NCI-H526 (cell line): ENCODE data around the gene SCP2.
A peak's percentile ranks its signal among the peaks of the same experiment; 100 is the strongest.
"Not testable (repeated sequence)": the region's sequence is repeated elsewhere in the genome, so short reads cannot be mapped to it uniquely, and the experiment has no call there.

Source experiments
- DNase-seq, 2 experiments: peaks; one replicate each; lab custom pipeline; 2025; lab: John Stamatoyannopoulos, UW

Gene SCP2

DNA sequence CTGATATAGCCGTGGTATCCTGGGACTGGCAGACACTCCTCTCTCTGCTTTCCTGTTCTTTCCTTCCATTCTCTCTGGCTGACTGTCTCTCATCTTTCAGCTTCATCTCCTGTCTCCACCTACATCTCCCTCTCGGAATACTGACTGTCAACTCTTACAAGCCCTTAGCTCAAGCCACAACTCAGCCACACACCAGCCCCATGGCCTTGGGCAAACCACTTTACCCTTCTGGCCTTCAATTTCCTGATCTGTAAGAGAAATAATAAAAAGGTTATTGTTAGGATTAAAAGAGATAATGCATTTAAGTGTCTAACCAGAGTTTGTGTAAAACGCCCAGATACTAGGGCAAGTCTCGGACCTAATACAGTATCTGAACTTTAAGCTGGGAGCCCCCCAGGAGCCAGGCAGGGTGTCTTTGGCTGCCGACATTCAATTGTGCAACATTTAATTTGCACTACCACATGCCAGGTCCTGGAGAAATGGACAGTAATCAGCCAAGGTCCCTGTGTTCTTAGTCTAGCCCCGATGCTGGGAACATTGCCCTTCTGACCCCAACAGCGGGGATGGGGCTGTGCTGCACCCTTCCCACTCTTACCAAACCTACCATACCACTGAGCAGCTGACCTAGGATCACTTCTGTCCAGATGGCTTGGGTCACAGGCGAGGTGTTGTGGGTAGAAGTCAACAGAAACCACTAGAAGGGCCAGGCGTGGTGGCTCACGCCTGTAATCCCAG is 10.7 kb upstream of the SCP2 start:
- DNase-seq = no peak

DNA sequence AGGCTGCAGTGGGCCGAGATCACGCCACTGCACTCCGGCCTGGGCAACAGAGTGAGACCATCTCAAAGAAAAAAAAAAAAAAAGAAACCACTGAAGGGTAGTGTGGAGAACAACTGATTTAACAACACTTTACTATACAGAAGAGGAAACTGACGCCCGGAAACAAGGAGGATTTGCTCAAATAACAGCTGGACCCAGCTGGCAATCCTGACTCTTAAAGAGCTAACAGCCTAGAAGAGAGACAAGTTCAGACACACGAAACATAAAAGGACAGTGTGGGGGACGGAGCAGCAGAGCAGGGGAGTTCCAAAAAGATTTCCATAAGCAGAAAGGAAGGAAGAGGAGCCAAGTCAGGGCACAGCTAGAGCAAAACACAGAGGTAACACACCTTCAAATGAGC is 9.9 kb upstream of the SCP2 start:
- DNase-seq = no peak

DNA sequence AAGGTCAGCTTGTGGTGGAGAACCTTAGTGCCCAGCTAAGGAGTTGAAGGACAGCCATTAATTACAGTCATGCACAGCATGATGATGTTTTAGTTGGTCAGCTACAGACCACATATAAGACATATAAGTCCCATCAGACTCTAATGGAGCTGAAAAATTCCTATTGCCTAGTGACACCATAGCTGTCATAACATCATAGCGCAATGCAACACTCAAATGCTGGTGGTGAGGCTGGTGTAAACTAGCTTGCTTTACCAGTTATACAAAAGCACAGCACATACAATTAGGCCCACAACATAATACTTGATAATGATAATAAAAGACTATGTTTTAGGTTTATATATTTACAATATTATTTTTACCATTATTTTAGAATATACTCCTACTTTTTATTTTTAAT is 9.5 kb upstream of the SCP2 start:
- no peak for DNase-seq

DNA sequence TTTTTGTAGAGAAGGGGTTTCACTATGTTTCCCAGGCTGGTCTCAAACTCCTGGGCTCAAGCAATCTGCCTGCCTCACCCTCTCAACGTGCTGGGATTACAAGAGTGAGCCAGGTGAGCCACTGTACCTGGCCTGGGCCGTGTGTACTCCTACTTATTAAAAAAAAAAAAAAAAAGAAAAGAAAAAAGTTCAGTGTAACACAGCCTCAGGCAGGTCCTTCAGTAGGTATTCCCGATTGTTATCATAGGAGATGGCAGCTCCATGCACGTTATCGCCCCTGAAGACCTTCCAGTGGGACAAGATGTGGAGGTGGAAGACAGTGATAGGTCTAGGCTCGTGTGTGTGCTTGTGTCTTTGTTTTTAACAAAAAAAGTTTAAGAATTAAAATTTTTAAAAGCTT is 8.9 kb upstream of the SCP2 start:
- DNase-seq = no peak

DNA sequence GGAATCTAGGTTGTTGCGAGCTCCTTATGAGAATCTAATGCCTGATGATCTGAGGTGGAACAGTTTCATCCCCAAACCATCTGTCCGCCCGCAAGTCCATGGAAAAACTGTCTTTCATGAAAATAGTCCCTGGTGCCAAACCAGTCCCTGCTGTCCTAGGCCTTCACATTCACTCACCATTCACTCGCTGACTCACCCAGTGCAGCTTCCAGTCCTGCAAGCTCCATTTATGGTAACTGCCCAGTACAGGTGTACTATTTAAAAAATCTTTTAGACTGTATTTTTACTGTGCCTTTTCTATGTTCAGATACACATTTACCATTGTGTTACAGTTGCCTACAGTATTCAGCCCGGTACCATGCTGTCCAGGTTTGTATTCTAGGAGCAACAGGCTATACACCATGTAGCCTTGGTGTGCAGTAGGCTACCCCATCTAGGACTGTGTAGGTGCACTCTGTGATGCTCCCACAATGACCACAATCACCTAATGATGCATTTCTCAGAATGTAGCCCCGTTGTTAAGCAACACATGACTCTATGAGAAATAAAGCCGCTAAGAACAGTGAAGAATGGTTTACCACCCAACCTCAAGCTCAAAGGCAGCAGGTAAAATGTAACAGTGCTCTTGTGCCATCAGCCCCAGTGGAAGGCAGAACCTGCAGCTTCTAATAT is 7.9 kb upstream of the SCP2 start:
- no peak for DNase-seq

DNA sequence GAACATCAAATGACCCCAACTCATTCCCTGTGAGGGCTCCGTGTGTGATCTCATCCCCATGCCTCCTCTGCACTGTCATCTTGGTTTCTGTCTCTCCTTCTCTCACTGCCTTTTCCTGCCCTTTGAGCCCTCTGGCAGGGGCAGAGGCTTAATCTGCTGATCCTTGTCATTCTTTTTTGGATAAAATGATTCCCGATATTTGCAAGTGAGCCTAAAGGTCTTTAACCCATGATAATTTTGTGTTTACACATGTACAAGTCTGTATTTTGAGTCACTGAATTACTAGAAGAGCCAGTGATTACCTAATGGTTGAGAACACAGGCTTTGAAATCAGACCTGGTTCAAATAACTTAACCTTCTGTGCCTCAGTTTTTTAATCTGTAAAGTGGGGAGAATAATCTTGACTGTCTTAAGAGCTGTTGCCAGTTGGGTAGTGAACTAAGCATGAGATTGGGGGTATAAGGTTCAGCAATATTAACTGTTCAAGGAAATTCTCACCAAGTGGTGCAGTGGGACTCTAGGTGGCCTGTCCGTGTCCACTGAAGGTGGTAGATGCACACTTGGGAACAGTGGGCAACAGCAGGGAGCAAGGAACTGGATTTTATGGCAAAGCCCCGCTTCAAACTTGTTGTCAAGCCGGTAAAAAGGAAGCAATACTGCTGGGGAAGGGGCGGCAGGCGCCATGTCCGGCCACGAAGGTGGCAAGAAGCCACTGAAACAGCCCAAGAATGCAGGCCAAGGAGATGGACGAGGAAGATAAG is 7.2 kb upstream of the SCP2 start:
- no peak for DNase-seq

DNA sequence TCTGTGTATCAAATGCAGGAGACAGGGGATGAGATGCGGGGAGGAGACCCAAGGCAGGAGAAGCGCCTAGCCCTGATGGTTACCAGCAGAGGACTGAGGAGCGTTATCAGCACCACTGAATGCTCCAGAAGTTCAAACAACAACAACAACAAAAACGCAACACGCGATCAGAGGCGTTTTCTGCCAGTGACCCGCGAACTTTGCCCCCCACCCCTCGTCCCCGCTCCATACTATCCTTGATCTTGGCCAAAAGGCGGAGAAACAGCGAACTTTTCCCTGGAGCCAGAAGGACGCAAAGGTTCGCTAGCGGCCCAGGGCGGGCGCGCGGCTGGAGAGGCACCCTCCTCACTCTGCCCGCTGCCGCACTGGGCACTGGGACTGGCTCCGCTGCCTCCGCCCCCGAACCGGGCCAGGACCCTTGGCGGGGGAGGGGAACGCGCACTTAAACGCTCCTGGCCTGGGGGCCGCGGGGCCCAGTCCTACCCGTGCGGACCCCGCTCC is 6.2 kb upstream of the SCP2 start:
- DNase-seq = peak in 1 of 2 experiments; percentile 10

DNA sequence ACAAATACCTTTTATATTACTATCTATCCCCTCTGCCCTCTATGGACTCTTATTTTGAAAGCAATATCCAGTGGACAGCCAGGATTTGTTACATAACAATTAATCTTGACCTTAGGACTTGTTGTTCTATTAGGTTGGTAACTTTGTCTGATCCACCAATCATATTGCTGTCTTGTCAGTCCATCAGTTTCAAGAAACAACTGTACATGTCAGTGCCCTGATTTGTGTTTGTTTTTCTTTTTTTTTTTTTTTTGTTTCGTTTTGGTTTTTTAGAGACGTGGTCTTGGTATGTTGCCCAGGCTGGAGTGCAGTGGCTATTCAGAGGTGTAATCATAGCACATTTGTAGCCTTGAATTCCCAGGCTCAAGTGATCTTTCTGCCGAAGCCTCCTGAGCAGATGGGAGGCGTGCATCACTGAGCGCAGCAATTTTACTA is 1.5 kb upstream of the SCP2 start:
- DNase-seq = no peak

DNA sequence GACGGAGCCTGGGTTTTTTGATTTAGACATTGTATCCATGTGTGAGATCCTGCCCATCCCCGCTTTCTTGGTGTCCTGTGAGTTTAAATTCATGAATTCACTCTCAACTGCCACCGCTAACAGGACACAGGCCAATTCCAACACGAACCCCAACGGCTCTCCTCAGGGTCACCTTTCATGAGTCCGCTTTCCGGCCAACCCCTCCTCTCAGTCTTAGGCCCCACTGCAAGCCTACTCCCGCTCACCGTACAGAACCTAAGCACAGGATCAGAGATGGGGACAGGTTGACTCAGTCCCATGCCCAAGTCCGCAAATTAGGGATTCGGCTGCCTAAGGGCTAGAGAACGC is 238 bp upstream of the SCP2 start:
- DNase-seq = no peak

DNA sequence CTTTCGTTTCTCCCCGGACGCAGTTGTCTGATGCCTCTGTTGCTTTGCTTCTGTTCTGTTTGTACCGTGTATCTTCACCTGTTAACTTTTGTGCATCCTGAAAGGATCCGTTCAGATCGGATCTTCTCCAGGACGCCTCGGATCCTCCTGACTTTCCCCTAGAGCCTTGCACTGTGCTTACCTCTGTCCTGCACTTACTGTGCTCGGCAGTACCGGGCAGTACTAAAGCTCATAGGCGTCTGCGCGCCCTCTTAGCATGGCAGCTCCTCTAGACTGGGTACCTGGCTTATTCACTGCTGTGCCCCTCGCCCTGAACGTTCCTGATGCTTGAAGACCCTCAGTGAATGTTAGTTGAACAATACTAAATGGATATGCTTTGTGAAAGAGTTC is 934 bp downstream of the SCP2 start:
- DNase-seq = peak; percentile 18 to 75

DNA sequence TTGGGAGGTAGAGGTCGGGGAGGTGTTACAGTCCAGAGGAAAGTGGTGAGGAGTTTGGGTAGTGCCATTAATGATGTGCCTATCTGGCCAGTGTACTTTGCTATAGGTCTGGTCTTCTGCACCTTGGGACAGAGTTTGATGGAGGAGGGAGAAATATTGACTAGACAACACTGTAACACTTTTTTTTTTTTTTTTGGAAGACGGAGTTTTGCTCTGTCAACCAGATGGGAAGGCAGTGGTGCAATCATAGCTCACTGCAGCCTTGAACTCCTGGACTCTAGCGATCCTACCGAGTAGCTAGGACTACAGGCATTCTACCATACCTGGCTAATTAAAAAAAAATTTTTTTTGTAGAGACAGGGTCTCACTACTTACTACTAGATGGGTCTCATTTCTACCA is 1.9 kb downstream of the SCP2 start:
- DNase-seq = no peak

DNA sequence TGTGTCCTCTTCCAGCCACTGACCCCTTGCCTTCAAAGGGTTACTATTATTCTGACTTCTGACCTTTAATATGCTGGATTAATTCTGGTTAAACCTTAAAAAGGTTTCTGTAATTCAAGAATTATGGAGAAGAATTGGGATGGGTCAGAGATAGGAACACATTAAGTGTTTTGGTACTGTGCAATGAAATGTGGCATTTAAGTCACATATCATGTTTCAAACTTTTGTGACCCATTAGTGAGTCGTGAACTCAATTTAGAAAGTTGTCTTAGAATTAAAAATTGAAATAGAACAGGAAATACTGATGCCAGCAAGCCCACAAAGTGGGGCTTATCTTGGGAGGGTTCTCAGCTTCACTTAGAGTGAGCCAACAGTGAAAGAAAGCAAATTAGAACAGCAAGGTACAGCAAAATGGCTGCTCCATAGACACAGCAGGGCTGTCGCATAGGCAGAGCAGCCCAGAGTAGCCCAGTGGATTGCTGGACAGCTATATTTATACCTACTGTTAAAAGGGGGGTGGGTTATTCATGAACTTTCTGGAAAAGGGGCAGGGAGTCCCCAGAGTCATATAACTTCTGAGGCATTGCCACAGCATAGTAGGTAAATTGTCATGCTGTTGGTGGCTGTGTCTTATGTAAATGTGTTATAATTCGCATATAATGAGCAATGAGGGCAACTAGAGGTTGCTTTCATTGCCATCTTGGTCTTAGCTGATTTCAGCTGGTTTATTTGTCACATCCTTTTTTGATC is 10.5 kb downstream of the SCP2 start:
- DNase-seq = no peak

DNA sequence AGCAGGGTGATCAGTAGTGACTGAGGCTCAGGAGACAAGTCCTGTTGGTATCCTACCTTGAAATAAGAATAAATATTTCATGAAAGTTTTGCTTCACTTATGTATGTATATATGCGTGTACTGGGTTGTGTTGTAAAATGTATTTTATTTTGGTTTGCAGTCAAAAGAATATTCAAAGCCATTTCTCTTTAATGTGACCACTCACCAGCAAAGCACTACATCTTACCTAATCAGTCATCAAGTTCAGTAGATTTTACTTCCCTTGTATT is 11.0 kb downstream of the SCP2 start:
- DNase-seq = no peak

DNA sequence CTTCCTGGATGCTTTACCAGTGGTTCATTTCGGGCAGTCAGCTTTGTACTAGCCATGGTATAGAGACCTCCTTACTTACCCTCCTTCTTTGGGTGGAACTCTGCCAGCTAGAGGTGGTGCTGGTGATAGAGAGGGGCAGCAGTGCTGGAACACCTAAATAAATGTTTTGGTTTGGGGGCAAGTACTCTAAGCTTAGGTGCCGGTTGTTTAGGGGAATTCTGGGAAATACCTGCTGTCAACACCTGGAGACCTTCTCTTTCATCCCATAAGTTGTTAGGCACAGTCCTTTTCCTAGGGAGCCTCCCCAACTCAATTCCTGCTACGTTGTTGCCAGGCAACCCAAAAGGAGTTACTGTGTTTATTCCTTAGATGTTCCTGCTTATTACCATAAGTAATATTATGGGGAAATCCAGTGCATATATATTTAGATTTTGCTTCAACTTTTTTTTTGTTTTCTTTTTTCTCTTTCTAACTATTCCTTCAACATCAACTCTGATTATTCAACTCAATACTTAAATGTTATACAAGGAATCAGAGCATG is 16.9 kb downstream of the SCP2 start:
- DNase-seq = no peak

DNA sequence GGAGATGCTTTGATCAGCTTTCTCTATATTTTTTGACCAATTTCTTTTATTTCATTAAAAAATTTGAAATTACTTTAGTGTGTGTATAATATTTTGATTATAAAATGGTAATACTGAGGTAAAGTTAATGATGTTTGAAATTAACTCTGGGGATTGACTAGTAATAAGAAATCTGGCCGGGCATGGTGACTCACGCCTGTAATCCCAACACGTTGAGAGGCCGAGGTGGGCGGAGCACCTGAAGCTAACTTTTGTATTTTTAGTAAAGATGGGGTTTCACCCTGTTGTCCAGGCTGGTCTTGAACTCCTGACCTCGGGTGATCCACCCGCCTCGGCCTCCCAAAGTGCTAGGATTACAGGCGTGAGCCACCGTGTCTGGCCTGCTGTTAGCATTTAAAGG is 17.5 kb downstream of the SCP2 start:
- DNase-seq = no peak

DNA sequence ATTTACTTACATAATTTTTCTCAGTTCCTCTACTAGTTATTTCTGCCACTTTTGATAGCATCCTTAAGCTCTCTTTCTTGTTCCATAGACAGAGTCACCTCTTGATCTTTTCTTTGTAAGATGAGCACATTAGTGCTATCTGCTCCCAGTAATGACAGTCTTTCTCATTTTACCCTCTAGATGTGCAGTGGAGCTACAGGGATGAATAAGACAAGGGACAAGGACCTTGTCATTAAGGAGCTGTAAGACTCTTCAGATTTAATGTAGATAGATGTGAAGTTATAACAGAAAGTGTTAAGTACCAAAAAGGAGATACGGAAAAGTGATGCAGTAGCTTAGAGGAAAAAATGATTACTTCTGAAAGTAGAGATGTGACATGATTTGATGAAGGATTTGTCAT is 20.4 kb downstream of the SCP2 start:
- DNase-seq = no peak

DNA sequence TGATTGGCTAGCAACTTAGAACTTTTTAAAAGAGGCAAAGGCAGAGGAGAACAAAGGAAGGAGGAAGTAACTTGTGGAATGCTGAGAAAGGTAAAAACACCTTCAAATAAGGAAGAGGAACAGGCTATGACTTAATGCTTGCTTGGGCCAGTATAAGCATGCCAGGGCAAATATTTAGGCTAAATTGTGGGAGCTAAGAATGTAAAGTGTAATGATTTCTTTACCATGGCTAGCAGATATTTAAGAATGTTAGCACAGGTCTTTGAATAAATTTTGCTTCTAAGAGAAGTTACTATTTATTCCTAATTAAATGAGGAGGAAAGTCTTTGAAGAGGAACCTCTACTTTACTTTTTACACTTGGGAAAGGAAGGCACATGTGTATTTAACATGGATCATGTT is 22.5 kb downstream of the SCP2 start:
- DNase-seq = not testable (repeated sequence)

DNA sequence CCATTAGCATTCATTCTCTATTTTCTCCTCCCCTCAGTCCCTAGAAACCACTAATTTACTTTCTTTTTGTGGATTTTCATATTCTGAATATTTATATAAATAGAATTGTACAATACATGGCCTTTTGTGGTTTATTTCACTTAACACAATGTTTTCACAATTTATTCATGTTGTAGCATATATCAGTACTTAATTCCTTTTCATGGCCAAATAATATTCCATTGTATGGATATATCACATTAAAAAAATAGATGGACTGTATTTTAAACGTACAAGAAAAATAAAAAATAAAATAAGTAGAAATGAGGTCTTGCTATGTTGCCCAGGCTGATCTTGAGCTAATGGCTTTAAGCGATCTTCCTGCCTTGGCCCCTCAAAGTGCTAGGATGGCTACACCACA is 25.0 kb downstream of the SCP2 start:
- no peak for DNase-seq

DNA sequence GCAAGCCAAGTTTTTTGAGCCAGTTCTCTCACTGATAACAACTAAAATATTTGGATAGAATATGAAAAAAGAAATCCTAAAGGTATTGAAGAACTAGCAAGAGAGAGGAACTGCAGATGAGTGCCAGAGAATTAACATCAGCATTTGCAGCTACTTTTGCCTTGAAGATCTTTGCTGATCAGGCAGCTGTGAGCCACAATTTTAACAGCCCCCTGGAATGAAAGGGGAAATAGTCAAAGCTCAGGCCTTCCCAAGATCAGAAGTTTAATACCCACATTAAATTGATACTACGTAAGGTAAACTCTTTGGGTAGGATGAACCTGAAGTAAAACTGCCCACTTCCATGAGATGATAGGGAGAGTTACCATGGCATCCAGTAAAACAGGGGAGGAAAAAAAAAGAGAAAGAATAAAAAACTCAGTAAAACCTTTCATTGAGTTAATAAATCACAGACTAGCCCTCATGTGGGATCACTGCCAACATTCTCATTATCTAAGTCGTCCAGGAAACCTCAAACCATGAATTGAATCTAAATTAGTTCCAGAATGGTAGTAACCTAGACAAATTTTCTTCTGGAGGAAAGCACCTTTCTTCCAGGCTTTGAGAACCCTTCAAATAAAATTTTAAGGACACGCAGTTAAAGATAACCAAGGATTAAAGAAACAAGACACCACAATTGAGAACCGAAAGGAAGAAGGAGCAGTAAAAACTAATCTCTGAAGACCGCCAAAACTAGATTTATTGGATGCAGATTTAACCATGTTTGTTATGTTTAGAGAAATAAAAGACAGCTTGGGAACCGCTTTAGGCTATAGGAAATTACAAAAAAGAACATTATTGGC is 28.3 kb downstream of the SCP2 start:
- DNase-seq = no peak

DNA sequence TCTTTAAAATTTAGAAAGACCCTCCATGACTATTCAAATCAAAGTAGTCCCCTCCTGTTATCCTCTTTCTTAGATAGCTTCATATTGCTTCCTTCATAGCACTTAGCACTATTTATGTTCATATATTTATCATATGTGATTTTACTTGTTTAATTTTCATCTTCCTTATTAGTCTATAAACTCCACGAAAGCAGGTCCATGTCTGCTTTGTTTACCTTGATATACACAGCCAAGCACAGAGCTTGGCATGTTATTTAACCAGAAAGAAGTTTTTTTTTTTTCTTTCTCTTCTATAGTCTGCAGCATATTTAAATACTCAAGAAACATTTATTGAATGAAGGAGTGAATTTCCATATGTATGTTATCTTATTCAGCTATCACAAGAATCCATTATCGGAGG is 36.0 kb downstream of the SCP2 start:
- no peak for DNase-seq

DNA sequence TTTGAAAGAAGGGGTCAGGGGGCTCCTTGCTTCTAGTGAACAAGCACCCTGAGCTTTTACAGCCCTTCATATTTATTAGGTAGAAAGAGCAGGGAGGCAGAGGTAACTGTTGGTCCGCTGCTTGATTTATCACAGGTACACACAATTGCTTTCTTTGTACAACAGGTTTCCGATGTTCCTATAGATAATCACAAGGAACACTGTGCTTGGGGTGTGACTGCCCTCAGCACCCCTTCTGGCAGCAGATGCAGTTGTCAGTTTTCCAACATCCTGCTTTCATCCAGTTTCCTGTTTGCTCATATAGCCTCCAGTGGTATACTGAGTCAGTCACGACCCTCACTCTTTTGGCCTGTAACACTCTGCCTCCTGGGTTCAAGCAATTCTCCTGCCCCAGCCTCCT is 40.6 kb downstream of the SCP2 start:
- no peak for DNase-seq
